Right cardiac atrium (tissue), 5 donors: ENCODE data around the gene SV2C. TPM values are rescaled to one million over a fixed set of nuclear protein-coding genes. Genes with fewer than 3 reads are reported as not detected.
"Not testable (repeated sequence)": the region's sequence is repeated elsewhere in the genome, so short reads cannot be mapped to it uniquely, and the experiment has no call there.

Experiments
- ATAC-seq, 2 donors: fragments of 200-7000 bp; cut with Tn5 transposase; one replicate each; pipeline versions ENCODE4 v1.8.0 to v1.9.1; 2020; ENCODE audit warnings: moderate library complexity in 2 of 2, mild to moderate bottlenecking in 1 of 2
- DNase-seq, 3 donors: peaks; one replicate each; pipeline ENCODE4 v3.0.0-alpha.2; 2020
- H3K27ac ChIP-seq: one replicate; pipeline ENCODE4 v1.5.1; 2013; ENCODE audit warnings: mild to moderate bottlenecking, low read length, control low read depth, moderate library complexity
- H3K27me3 ChIP-seq: one replicate; pipeline ENCODE4 v1.6.1; 2013; ENCODE audit not compliant: control insufficient read depth, insufficient read depth
- H3K4me1 ChIP-seq: one replicate; pipeline ENCODE4 v1.6.1; 2013; ENCODE audit warnings: low read length; ENCODE audit not compliant: control insufficient read depth, insufficient read depth
- H3K4me3 ChIP-seq: one replicate; pipeline ENCODE4 v1.5.1; 2013; ENCODE audit warnings: low read length, control low read depth
- H3K9me3 ChIP-seq: one replicate; pipeline ENCODE4 v1.6.1; 2013; ENCODE audit warnings: low read length; ENCODE audit not compliant: control insufficient read depth
- WGBS: extraction: QIAGEN DNeasy Blood & Tissue Kit; methylation state at CpG from one replicate; pipeline ENCODE4 v1.1.7; 2013; 5-methylcytosine and 5-hydroxymethylcytosine counted together
- intact Hi-C, 4 donors: fragments of 100-400 bp; cut with DNase I; formaldehyde crosslinking; loops; one replicate each; pipeline versions ENCODE4 v1.11.0 to v1.14.0; 2022 to 2023
- polyA plus RNA-seq: library from polyadenylated mRNA; stranded (reverse); fragments of 200-250 nt; gene quantifications from one replicate; pipeline ENCODE4 v1.2.3, GENCODE V29; 2013
- total RNA-seq, 4 donors: library from RNA; stranded (reverse); fragmentation: NEBNext Ultra II Directional; extraction: Animal tissue kit (Norgen Biotek cat#: 25700); gene quantifications; one replicate each; pipeline ENCODE4 v1.2.1, GENCODE V29; 2021
- donor health status: healthy with polysubstance abuse.
- donor health status: DM: no; HTN: yes; CAD: no.
- donor health status: DM: no; HTN: no; CAD: no.
- donor health status: DM: no; HTN: yes; CAD: no; lungs with severe emphysema.
- donor health status: DM: yes; HTN: yes; CAD: no.

The SV2C gene
- total and polyA plus RNA-seq, 5 donors = 0.02 to 0.88 (median 0.11) TPM; not detected in 1

- no peak for ATAC-seq
- no peak for DNase-seq
- no peaks in the 10 kb centered on the region for H3K4me1 ChIP-seq
- peaks cover 1% of the 10 kb centered on the region for H3K9me3 ChIP-seq
- H3K27ac ChIP-seq = no peak overlapping the region
- no peaks in the 10 kb centered on the region for H3K27me3 ChIP-seq
- no peak overlapping the region for H3K4me3 ChIP-seq
- intact Hi-C loops = no loop called here
- WGBS = 54% methylated on average over 2 of the region's 2 CpGs
Observed at GRCh38 chr5:76230711-76231285, 147.6 kb downstream of the SV2C start.

- no peaks in the 10 kb centered on the region for H3K9me3 ChIP-seq
- no peak for ATAC-seq
- WGBS = 66% methylated on average over 4 of the region's 4 CpGs
- no peak overlapping the region for H3K27ac ChIP-seq
- no peaks in the 10 kb centered on the region for H3K27me3 ChIP-seq
- DNase-seq = no peak
- intact Hi-C loops = no loop called here
- no peaks in the 10 kb centered on the region for H3K4me1 ChIP-seq
- no peak overlapping the region for H3K4me3 ChIP-seq
Observed at GRCh38 chr5:76234665-76235064, 151.5 kb downstream of the SV2C start.

GRCh38 chr5:76236684-76237083, 153.5 kb downstream of the SV2C start:
- WGBS = 81% methylated on average over 4 of the region's 4 CpGs
- H3K9me3 ChIP-seq = no peaks in the 10 kb centered on the region
- H3K27me3 ChIP-seq = no peaks in the 10 kb centered on the region
- H3K4me3 ChIP-seq = no peak overlapping the region
- intact Hi-C loops = no loop called here
- no peak for DNase-seq
- no peak for ATAC-seq
- H3K4me1 ChIP-seq = no peaks in the 10 kb centered on the region
- no peak overlapping the region for H3K27ac ChIP-seq

- intact Hi-C loops = no loop called here
- no peak for DNase-seq
- Histone ChIP-seq H3K27ac (no peak overlapping the region), H3K4me1 (no peaks in the 10 kb centered on the region), H3K4me3 (no peak overlapping the region), H3K27me3 (no peaks in the 10 kb centered on the region), H3K9me3 (no peaks in the 10 kb centered on the region)
- ATAC-seq = no peak
- WGBS = 57% methylated on average over 2 of the region's 2 CpGs
Observed at GRCh38 chr5:76240336-76240735, 157.2 kb downstream of the SV2C start.

- H3K9me3 ChIP-seq, H3K4me3 ChIP-seq, H3K27ac ChIP-seq, intact Hi-C loops, ATAC-seq, H3K27me3 ChIP-seq, H3K4me1 ChIP-seq, DNase-seq: not testable (repeated sequence)
- 91% methylated on average over 21 of the region's 22 CpGs for WGBS
Observed at GRCh38 chr5:76242155-76242554, 159.0 kb downstream of the SV2C start.

GRCh38 chr5:76245590-76245989, 162.4 kb downstream of the SV2C start:
- ATAC-seq = no peak
- no peak overlapping the region for H3K4me3 ChIP-seq
- intact Hi-C loops = no loop called here
- DNase-seq = no peak
- H3K27me3 ChIP-seq = no peaks in the 10 kb centered on the region
- H3K4me1 ChIP-seq = no peaks in the 10 kb centered on the region
- H3K9me3 ChIP-seq = no peaks in the 10 kb centered on the region
- 78% methylated on average over 3 of the region's 3 CpGs for WGBS
- no peak overlapping the region for H3K27ac ChIP-seq

- intact Hi-C loops = no loop called here
- H3K9me3 ChIP-seq = no peaks in the 10 kb centered on the region
- H3K4me1 ChIP-seq = no peaks in the 10 kb centered on the region
- no peaks in the 10 kb centered on the region for H3K27me3 ChIP-seq
- ATAC-seq (no peak), DNase-seq (no peak)
- H3K4me3 ChIP-seq = no peak overlapping the region
- WGBS = 88% methylated on average over 7 of the region's 7 CpGs
- H3K27ac ChIP-seq = no peak overlapping the region
Observed at GRCh38 chr5:76249621-76250020, 166.4 kb downstream of the SV2C start.

GRCh38 chr5:76250463-76250862, 167.3 kb downstream of the SV2C start:
- intact Hi-C loops = no loop called here
- no peaks in the 10 kb centered on the region for H3K4me1 ChIP-seq
- no peaks in the 10 kb centered on the region for H3K27me3 ChIP-seq
- no peak overlapping the region for H3K27ac ChIP-seq
- H3K4me3 ChIP-seq = no peak overlapping the region
- 61% methylated on average over 5 of the region's 5 CpGs for WGBS
- no peak for ATAC-seq
- H3K9me3 ChIP-seq = no peaks in the 10 kb centered on the region
- DNase-seq = no peak

GRCh38 chr5:76251656-76252055, 168.5 kb downstream of the SV2C start:
- WGBS = 82% methylated on average over 2 of the region's 2 CpGs
- intact Hi-C loops = no loop called here
- ATAC-seq = no peak

GRCh38 chr5:76252437-76252836, 169.3 kb downstream of the SV2C start:
- H3K4me1 ChIP-seq = no peaks in the 10 kb centered on the region
- ATAC-seq = no peak
- WGBS = 69% methylated on average over 2 of the region's 2 CpGs
- intact Hi-C loops = no loop called here
- no peak overlapping the region for H3K4me3 ChIP-seq
- DNase-seq = no peak
- H3K27me3 ChIP-seq = no peaks in the 10 kb centered on the region
- H3K9me3 ChIP-seq = no peaks in the 10 kb centered on the region
- H3K27ac ChIP-seq = no peak overlapping the region

More at GRCh38 chr5:76251656-76252055, 168.5 kb downstream of the SV2C start:
- Histone ChIP-seq H3K27me3 (no peaks in the 10 kb centered on the region), H3K9me3 (no peaks in the 10 kb centered on the region), H3K27ac (no peak overlapping the region), H3K4me1 (no peaks in the 10 kb centered on the region), H3K4me3 (no peak overlapping the region)
- no peak for DNase-seq

GRCh38 chr5:76256116-76256889, 173.1 kb downstream of the SV2C start:
- no peak overlapping the region for H3K27ac ChIP-seq
- H3K4me3 ChIP-seq = no peak overlapping the region
- 18% methylated on average over 8 of the region's 8 CpGs for WGBS
- no peaks in the 10 kb centered on the region for H3K27me3 ChIP-seq
- ATAC-seq = peak; percentile 87 to 90
- H3K4me1 ChIP-seq = no peaks in the 10 kb centered on the region
- no peaks in the 10 kb centered on the region for H3K9me3 ChIP-seq
- peak in 2 of 3 donors; percentile 27 to 66 for DNase-seq
- intact Hi-C loops = no loop called here
